ENCODE measurements around the gene BBLN.

The BBLN gene

DNA sequence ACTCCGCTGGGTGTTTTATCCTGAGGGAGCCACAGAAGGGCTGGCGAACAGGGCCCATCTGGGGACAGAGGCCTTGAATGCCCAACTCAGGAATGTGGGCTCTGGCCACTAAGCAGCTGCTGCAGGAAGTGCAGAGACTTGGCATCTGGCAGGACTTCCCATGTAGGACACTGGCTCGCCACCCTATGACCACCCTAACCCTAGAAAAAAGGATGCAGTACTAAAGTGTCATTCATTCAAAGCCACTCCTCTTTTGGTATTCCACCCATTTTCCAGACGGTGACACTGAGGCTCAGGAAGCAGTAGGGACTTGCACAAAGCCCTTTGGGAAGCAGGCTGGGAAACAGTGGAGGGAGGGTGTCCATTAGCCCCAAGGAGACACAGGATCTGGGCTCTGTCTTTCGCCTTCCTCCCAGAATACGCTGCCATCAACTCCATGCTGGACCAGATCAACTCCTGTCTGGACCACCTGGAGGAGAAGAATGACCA, 3.0 kb downstream of the BBLN start:
- H3K4me2 ChIP-seq (ENCODE audit: low read length) = no peak overlapping the region
- peaks cover 15% of the 10 kb centered on the region for H3K4me1 ChIP-seq (ENCODE audit: insufficient read depth, low read length, severe bottlenecking)
- H3K79me2 ChIP-seq (ENCODE audit: insufficient read depth, low read length) = no peaks in the 10 kb centered on the region
- TF ChIP-seq EZH2 (IDR thresholded peaks at IDR 0.05; ENCODE audit: borderline replicate concordance, low read length) = no peak
- TF ChIP-seq, protein P1, sequence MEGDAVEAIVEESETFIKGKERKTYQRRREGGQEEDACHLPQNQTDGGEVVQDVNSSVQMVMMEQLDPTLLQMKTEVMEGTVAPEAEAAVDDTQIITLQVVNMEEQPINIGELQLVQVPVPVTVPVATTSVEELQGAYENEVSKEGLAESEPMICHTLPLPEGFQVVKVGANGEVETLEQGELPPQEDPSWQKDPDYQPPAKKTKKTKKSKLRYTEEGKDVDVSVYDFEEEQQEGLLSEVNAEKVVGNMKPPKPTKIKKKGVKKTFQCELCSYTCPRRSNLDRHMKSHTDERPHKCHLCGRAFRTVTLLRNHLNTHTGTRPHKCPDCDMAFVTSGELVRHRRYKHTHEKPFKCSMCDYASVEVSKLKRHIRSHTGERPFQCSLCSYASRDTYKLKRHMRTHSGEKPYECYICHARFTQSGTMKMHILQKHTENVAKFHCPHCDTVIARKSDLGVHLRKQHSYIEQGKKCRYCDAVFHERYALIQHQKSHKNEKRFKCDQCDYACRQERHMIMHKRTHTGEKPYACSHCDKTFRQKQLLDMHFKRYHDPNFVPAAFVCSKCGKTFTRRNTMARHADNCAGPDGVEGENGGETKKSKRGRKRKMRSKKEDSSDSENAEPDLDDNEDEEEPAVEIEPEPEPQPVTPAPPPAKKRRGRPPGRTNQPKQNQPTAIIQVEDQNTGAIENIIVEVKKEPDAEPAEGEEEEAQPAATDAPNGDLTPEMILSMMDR (IDR thresholded peaks at IDR 0.05; ENCODE audit: low read length) = no peak
- peaks cover 49% of the 10 kb centered on the region for H3K36me3 ChIP-seq (ENCODE audit: insufficient read depth, low read length)
- no peak overlapping the region for H3K27ac ChIP-seq (ENCODE audit: low read depth, low read length, poor library complexity, severe bottlenecking)
- H3K9me2 ChIP-seq (ENCODE audit: low read depth, low read length) = no peaks in the 10 kb centered on the region
- H2AFZ ChIP-seq (ENCODE audit: low read length) = no peak overlapping the region
- no peaks in the 10 kb centered on the region for H3K9me3 ChIP-seq (ENCODE audit: low read length)
- H3K4me3 ChIP-seq (ENCODE audit: low read depth, low read length, poor library complexity, severe bottlenecking) = no peak overlapping the region
- no peak overlapping the region for H3K9ac ChIP-seq (ENCODE audit: low read length)
- no peaks in the 10 kb centered on the region for H3K27me3 ChIP-seq (ENCODE audit: insufficient read depth, low read length)
- no peaks in the 10 kb centered on the region for H4K20me1 ChIP-seq (ENCODE audit: insufficient read depth, low read length)
- H3F3A ChIP-seq (ENCODE audit: insufficient read depth, low read length) = no peaks in the 10 kb centered on the region

DNA sequence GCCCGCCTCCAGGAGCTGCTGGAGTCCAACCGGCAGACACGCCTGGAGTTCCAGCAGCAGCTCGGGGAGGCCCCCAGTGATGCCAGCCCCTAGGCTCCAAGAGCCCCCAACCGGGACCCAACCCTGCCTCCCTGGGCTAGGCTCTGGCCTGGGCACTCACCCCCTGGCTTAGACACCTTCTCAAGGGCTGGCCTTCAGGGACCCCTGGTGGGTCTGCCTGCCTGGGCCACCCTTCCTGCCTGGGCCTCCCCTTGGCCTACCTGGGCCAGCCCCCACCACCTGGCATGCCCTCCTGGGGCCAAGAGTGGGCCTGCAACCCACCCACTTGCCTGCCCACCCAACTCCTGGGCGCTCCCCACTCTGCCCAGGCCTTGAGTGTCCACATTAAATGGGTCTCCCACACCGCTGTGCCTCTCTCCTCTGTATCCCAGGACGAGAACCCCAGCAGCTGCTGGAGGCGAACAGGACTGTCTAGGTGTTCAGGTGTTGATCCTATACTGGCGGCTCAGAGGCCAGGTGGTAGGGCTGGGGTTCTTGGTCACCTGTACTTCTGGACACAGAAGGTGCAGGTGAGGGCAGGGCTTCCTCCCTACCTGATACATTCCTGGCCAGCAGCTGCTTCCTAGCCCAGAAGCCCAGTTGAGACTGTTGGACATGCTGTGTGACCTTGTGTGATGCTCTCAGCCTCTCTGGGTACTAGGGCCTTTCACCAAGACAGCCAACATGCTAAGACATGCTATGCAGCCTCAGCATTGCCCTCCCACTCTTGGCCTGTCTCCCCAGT, 3.6 kb downstream of the BBLN start:
- no peaks in the 10 kb centered on the region for H3K9me3 ChIP-seq (ENCODE audit: low read length)
- no peaks in the 10 kb centered on the region for H4K20me1 ChIP-seq (ENCODE audit: insufficient read depth, low read length)
- H3K36me3 ChIP-seq (ENCODE audit: insufficient read depth, low read length) = peaks cover 54% of the 10 kb centered on the region
- no peak overlapping the region for H3K4me3 ChIP-seq (ENCODE audit: low read depth, low read length, poor library complexity, severe bottlenecking)
- H3K9ac ChIP-seq (ENCODE audit: low read length) = no peak overlapping the region
- peaks cover 15% of the 10 kb centered on the region for H3K4me1 ChIP-seq (ENCODE audit: insufficient read depth, low read length, severe bottlenecking)
- H3K79me2 ChIP-seq (ENCODE audit: insufficient read depth, low read length) = no peaks in the 10 kb centered on the region
- no peak overlapping the region for H3K4me2 ChIP-seq (ENCODE audit: low read length)
- TF ChIP-seq, protein P1 (IDR thresholded peaks at IDR 0.05; ENCODE audit: low read length) = no peak
- TF ChIP-seq EZH2 (IDR thresholded peaks at IDR 0.05; ENCODE audit: borderline replicate concordance, low read length) = no peak
- no peaks in the 10 kb centered on the region for H3K9me2 ChIP-seq (ENCODE audit: low read depth, low read length)
- no peak overlapping the region for H2AFZ ChIP-seq (ENCODE audit: low read length)
- no peaks in the 10 kb centered on the region for H3F3A ChIP-seq (ENCODE audit: insufficient read depth, low read length)
- no peaks in the 10 kb centered on the region for H3K27me3 ChIP-seq (ENCODE audit: insufficient read depth, low read length)
- H3K27ac ChIP-seq (ENCODE audit: low read depth, low read length, poor library complexity, severe bottlenecking) = no peak overlapping the region

DNA sequence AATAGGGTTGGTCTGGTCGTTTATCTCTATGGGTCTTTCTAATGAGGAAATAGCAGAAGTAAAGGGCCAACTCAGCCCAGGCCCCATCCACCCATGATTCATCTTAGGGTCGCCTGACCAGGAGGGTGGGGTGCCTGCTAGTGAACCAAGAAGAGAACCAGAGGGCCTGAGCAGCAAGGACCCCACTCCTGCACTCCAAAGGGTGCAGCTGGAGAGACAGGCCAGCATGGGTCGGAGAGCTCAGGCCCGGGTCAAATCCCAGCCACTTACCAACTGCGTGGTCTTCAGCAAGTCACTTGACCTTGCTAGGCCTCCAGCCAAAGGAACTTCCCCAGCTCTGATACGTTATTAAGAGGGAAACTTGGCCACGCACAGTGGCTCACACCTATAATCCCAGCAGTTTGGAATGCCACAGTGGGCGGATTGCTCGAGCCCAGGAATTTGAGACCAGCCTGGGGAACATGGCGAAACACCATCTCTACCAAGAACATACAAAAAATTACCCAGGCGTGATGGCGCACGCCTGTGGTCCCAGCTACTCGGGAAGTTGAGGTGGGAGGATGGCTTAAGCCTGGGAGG, 4.3 kb downstream of the BBLN start:
- Histone ChIP-seq H4K20me1 (ENCODE audit: insufficient read depth, low read length) (no peaks in the 10 kb centered on the region), H3K4me3 (ENCODE audit: low read depth, low read length, poor library complexity, severe bottlenecking) (no peak overlapping the region), H3K4me2 (ENCODE audit: low read length) (no peak overlapping the region), H3F3A (ENCODE audit: insufficient read depth, low read length) (no peaks in the 10 kb centered on the region), H3K27me3 (ENCODE audit: insufficient read depth, low read length) (no peaks in the 10 kb centered on the region), H3K4me1 (ENCODE audit: insufficient read depth, low read length, severe bottlenecking) (peaks cover 13% of the 10 kb centered on the region), H2AFZ (ENCODE audit: low read length) (no peak overlapping the region), H3K36me3 (ENCODE audit: insufficient read depth, low read length) (peaks cover 58% of the 10 kb centered on the region), H3K27ac (ENCODE audit: low read depth, low read length, poor library complexity, severe bottlenecking) (no peak overlapping the region), H3K9me3 (ENCODE audit: low read length) (no peaks in the 10 kb centered on the region), H3K9ac (ENCODE audit: low read length) (no peak overlapping the region), H3K9me2 (ENCODE audit: low read depth, low read length) (no peaks in the 10 kb centered on the region), H3K79me2 (ENCODE audit: insufficient read depth, low read length) (no peaks in the 10 kb centered on the region)
- TF ChIP-seq, protein P1 (IDR thresholded peaks at IDR 0.05; ENCODE audit: low read length) = no peak
- no peak for TF ChIP-seq EZH2 (IDR thresholded peaks at IDR 0.05; ENCODE audit: borderline replicate concordance, low read length)

Measured in OCI-LY1 (cell line).